GM06990 (cell line): ENCODE results near the gene NTRK3.

ENCODE experiments used
- DNase-seq: peaks from one replicate; pipeline ENCODE4 v3.0.0-alpha.2; 2011; ENCODE audit not compliant: insufficient read length; ENCODE audit errors: extremely low read depth
- H3K27me3 ChIP-seq: replicated peaks from 2 replicates; pipeline ENCODE4 v1.6.0; 2011; ENCODE audit warnings: low read length; ENCODE audit not compliant: control insufficient read depth, insufficient read depth
- H3K36me3 ChIP-seq: 2 replicates; pipeline ENCODE4 v1.5.1; 2011; ENCODE audit warnings: low read length; ENCODE audit not compliant: control insufficient read depth, insufficient read depth
- H3K4me3 ChIP-seq: replicated peaks from 2 replicates; pipeline ENCODE4 v1.5.1; 2011; ENCODE audit warnings: low read depth, mild to moderate bottlenecking, control low read depth, low read length
- CTCF ChIP-seq: IDR thresholded peaks from 2 replicates; pipeline ENCODE4 v1.5.1; 2011; ENCODE audit warnings: low read length, control low read depth, mild to moderate bottlenecking, inconsistent platforms; ENCODE audit not compliant: insufficient read depth, poor library complexity, severe bottlenecking

The NTRK3 gene

GRCh38 chr15:87816811-87817210, 439.7 kb downstream of the NTRK3 start:
- no peak overlapping the region for H3K4me3 ChIP-seq
- no peak for TF ChIP-seq CTCF

GRCh38 chr15:87816016-87816415, 440.5 kb downstream of the NTRK3 start:
- Histone ChIP-seq H3K4me3 (no peak overlapping the region), H3K36me3 (no peaks in the 10 kb centered on the region), H3K27me3 (no peaks in the 10 kb centered on the region)
- DNase-seq = no peak
- TF ChIP-seq CTCF = no peak

More at GRCh38 chr15:87816811-87817210, 439.7 kb downstream of the NTRK3 start:
- no peaks in the 10 kb centered on the region for H3K36me3 ChIP-seq
- no peaks in the 10 kb centered on the region for H3K27me3 ChIP-seq
- no peak for DNase-seq
